ENCODE results near the gene MAP4K1.
A peak's percentile ranks its signal among the peaks of the same experiment; 100 is the strongest.
"Not testable (repeated sequence)": the region's sequence is repeated elsewhere in the genome, so short reads cannot be mapped to it uniquely, and the experiment has no call there.

MAP4K1 gene

GRCh38 chr19:38618590-38619360 is 1.0 kb upstream of the MAP4K1 start, which contains the start of gene EIF3K:
TSS of gene EIF3K (plus strand) at chr19:38619188. CDS start at chr19:38619269, 81 bp downstream.
- Histone ChIP-seq H3K4me1 (ENCODE audit: insufficient read depth, low read length) (peaks cover 10% of the 10 kb centered on the region), H3K9me3 (ENCODE audit: insufficient read depth, low read depth, low read length) (no peaks in the 10 kb centered on the region), H3K4me3 (ENCODE audit: low read length) (peak within 1 kb of the TSS; percentile 75), H3K27me3 (ENCODE audit: insufficient read depth, low read length) (no peaks in the 10 kb centered on the region), H3K36me3 (ENCODE audit: insufficient read depth, low read length) (peaks cover 36% of the 10 kb centered on the region), H3K9ac (ENCODE audit: low read depth, low read length) (peak within 1 kb of the TSS; percentile 83), H3K27ac (ENCODE audit: low read depth, low read length) (peak within 1 kb of the TSS; percentile 80)
- WGBS, result 4% methylated on average over 64 of the region's 64 CpGs

- no peak overlapping the region for H3K4me3 ChIP-seq (ENCODE audit: low read length)
Observed at GRCh38 chr19:38617283-38617763, 430 bp downstream of the MAP4K1 start.

GRCh38 chr19:38616265-38616664 is 1.5 kb downstream of the MAP4K1 start:
- WGBS, result 97% methylated on average over 6 of the region's 6 CpGs
- no peaks in the 10 kb centered on the region for H3K27me3 ChIP-seq (ENCODE audit: insufficient read depth, low read length)
- H3K27ac ChIP-seq (ENCODE audit: low read depth, low read length), result no peak overlapping the region
- H3K9me3 ChIP-seq (ENCODE audit: insufficient read depth, low read depth, low read length), result no peaks in the 10 kb centered on the region
- H3K4me3 ChIP-seq (ENCODE audit: low read length), result no peak overlapping the region
- H3K4me1 ChIP-seq (ENCODE audit: insufficient read depth, low read length), result peaks cover 10% of the 10 kb centered on the region
- H3K36me3 ChIP-seq (ENCODE audit: insufficient read depth, low read length), result peaks cover 13% of the 10 kb centered on the region
- no peak overlapping the region for H3K9ac ChIP-seq (ENCODE audit: low read depth, low read length)

More at GRCh38 chr19:38617283-38617763, 430 bp downstream of the MAP4K1 start:
- WGBS, result 95% methylated on average over 7 of the region's 9 CpGs
- Histone ChIP-seq H3K4me1 (ENCODE audit: insufficient read depth, low read length) (peaks cover 10% of the 10 kb centered on the region), H3K27me3 (ENCODE audit: insufficient read depth, low read length) (no peaks in the 10 kb centered on the region), H3K9ac (ENCODE audit: low read depth, low read length) (0 out of 2 replicates have a peak overlapping the region, but pooled peaks have one; percentile 8), H3K9me3 (ENCODE audit: insufficient read depth, low read depth, low read length) (no peaks in the 10 kb centered on the region), H3K27ac (ENCODE audit: low read depth, low read length) (no peak overlapping the region), H3K36me3 (ENCODE audit: insufficient read depth, low read length) (peaks cover 24% of the 10 kb centered on the region)

GRCh38 chr19:38615007-38615581 is 2.7 kb downstream of the MAP4K1 start:
- Histone ChIP-seq H3K27ac (ENCODE audit: low read depth, low read length) (no peak overlapping the region), H3K4me1 (ENCODE audit: insufficient read depth, low read length) (peaks cover 10% of the 10 kb centered on the region), H3K36me3 (ENCODE audit: insufficient read depth, low read length) (peaks cover 2% of the 10 kb centered on the region), H3K9me3 (ENCODE audit: insufficient read depth, low read depth, low read length) (no peaks in the 10 kb centered on the region), H3K4me3 (ENCODE audit: low read length) (no peak overlapping the region), H3K9ac (ENCODE audit: low read depth, low read length) (no peak overlapping the region), H3K27me3 (ENCODE audit: insufficient read depth, low read length) (no peaks in the 10 kb centered on the region)
- WGBS, result 80% methylated on average over 7 of the region's 7 CpGs

GRCh38 chr19:38614289-38614688 is 3.5 kb downstream of the MAP4K1 start:
- H3K4me3 ChIP-seq (ENCODE audit: low read length), result no peak overlapping the region
- H3K27me3 ChIP-seq (ENCODE audit: insufficient read depth, low read length), result no peaks in the 10 kb centered on the region
- H3K36me3 ChIP-seq (ENCODE audit: insufficient read depth, low read length), result no peaks in the 10 kb centered on the region
- no peaks in the 10 kb centered on the region for H3K9me3 ChIP-seq (ENCODE audit: insufficient read depth, low read depth, low read length)
- H3K4me1 ChIP-seq (ENCODE audit: insufficient read depth, low read length), result peaks cover 6% of the 10 kb centered on the region
- WGBS, result 83% methylated on average over 3 of the region's 3 CpGs
- no peak overlapping the region for H3K27ac ChIP-seq (ENCODE audit: low read depth, low read length)
- no peak overlapping the region for H3K9ac ChIP-seq (ENCODE audit: low read depth, low read length)

- no peaks in the 10 kb centered on the region for H3K27me3 ChIP-seq (ENCODE audit: insufficient read depth, low read length)
- no peaks in the 10 kb centered on the region for H3K36me3 ChIP-seq (ENCODE audit: insufficient read depth, low read length)
- 90% methylated on average over 6 of the region's 6 CpGs for WGBS
- H3K9me3 ChIP-seq (ENCODE audit: insufficient read depth, low read depth, low read length), result no peaks in the 10 kb centered on the region
- no peak overlapping the region for H3K27ac ChIP-seq (ENCODE audit: low read depth, low read length)
- no peaks in the 10 kb centered on the region for H3K4me1 ChIP-seq (ENCODE audit: insufficient read depth, low read length)
- no peak overlapping the region for H3K4me3 ChIP-seq (ENCODE audit: low read length)
- H3K9ac ChIP-seq (ENCODE audit: low read depth, low read length), result no peak overlapping the region
Observed at GRCh38 chr19:38606131-38606530, 11.6 kb downstream of the MAP4K1 start.

- not testable (repeated sequence) for H3K27me3 ChIP-seq (ENCODE audit: insufficient read depth, low read length); H3K36me3 ChIP-seq (ENCODE audit: insufficient read depth, low read length); H3K4me1 ChIP-seq (ENCODE audit: insufficient read depth, low read length); H3K9ac ChIP-seq (ENCODE audit: low read depth, low read length); H3K9me3 ChIP-seq (ENCODE audit: insufficient read depth, low read depth, low read length); H3K4me3 ChIP-seq (ENCODE audit: low read length); H3K27ac ChIP-seq (ENCODE audit: low read depth, low read length)
- WGBS, result 94% methylated on average over 5 of the region's 5 CpGs
Observed at GRCh38 chr19:38602856-38603255, 14.9 kb downstream of the MAP4K1 start.

GRCh38 chr19:38599722-38600121 is 18.0 kb downstream of the MAP4K1 start:
- Histone ChIP-seq H3K4me3 (ENCODE audit: low read length) (no peak overlapping the region), H3K27me3 (ENCODE audit: insufficient read depth, low read length) (no peaks in the 10 kb centered on the region), H3K9me3 (ENCODE audit: insufficient read depth, low read depth, low read length) (no peaks in the 10 kb centered on the region), H3K9ac (ENCODE audit: low read depth, low read length) (no peak overlapping the region), H3K36me3 (ENCODE audit: insufficient read depth, low read length) (no peaks in the 10 kb centered on the region), H3K4me1 (ENCODE audit: insufficient read depth, low read length) (no peaks in the 10 kb centered on the region), H3K27ac (ENCODE audit: low read depth, low read length) (no peak overlapping the region)
- 92% methylated on average over 11 of the region's 11 CpGs for WGBS

GRCh38 chr19:38597075-38597474 is 20.7 kb downstream of the MAP4K1 start:
- H3K4me1 ChIP-seq (ENCODE audit: insufficient read depth, low read length), result no peaks in the 10 kb centered on the region
- H3K4me3 ChIP-seq (ENCODE audit: low read length), result peak overlapping the region; percentile 66; the same call in 1 of the 2 replicates
- no peaks in the 10 kb centered on the region for H3K27me3 ChIP-seq (ENCODE audit: insufficient read depth, low read length)
- no peak overlapping the region for H3K9ac ChIP-seq (ENCODE audit: low read depth, low read length)
- no peak overlapping the region for H3K27ac ChIP-seq (ENCODE audit: low read depth, low read length)
- no peaks in the 10 kb centered on the region for H3K36me3 ChIP-seq (ENCODE audit: insufficient read depth, low read length)
- 87% methylated on average over 11 of the region's 11 CpGs for WGBS
- no peaks in the 10 kb centered on the region for H3K9me3 ChIP-seq (ENCODE audit: insufficient read depth, low read depth, low read length)

GRCh38 chr19:38596057-38596981 is 21.4 kb downstream of the MAP4K1 start:
- H3K9ac ChIP-seq (ENCODE audit: low read depth, low read length), result 0 out of 2 replicates have a peak overlapping the region, but pooled peaks have one; percentile 14
- WGBS, result 4% methylated on average over 55 of the region's 55 CpGs
- no peaks in the 10 kb centered on the region for H3K4me1 ChIP-seq (ENCODE audit: insufficient read depth, low read length)
- no peaks in the 10 kb centered on the region for H3K9me3 ChIP-seq (ENCODE audit: insufficient read depth, low read depth, low read length)
- H3K27ac ChIP-seq (ENCODE audit: low read depth, low read length), result peak overlapping the region; percentile 75
- H3K4me3 ChIP-seq (ENCODE audit: low read length), result peak overlapping the region; percentile 66
- H3K27me3 ChIP-seq (ENCODE audit: insufficient read depth, low read length), result no peaks in the 10 kb centered on the region
- no peaks in the 10 kb centered on the region for H3K36me3 ChIP-seq (ENCODE audit: insufficient read depth, low read length)

Data from HUES64 (cell line).